ENCODE results near the gene CXCL12. TPM values are rescaled to one million over a fixed set of nuclear protein-coding genes. Genes with fewer than 3 reads are reported as not detected.

CXCL12 gene
- total RNA-seq: 50.3 TPM

GRCh38 chr10:44385026-44385695, at the start of gene CXCL12:
Gene CXCL12, minus strand, starts transcription at chr10:44385097. Its CDS starts 92 bp downstream, at chr10:44385005.
- DNase-seq (ENCODE audit: low spot score) (peak; percentile 55), ATAC-seq (peak; percentile 39)

- ATAC-seq: no peak
- no peak for DNase-seq (ENCODE audit: low spot score)
These were observed 42.6 kb upstream of the CXCL12 start for GRCh38 chr10:44427479-44427878.

GRCh38 chr10:44427037-44427436, 42.1 kb upstream of the CXCL12 start:
- no peak for ATAC-seq
- no peak for DNase-seq (ENCODE audit: low spot score)

GRCh38 chr10:44426247-44427034, 41.5 kb upstream of the CXCL12 start:
- DNase-seq (ENCODE audit: low spot score) (no peak), ATAC-seq (no peak)

DNA sequence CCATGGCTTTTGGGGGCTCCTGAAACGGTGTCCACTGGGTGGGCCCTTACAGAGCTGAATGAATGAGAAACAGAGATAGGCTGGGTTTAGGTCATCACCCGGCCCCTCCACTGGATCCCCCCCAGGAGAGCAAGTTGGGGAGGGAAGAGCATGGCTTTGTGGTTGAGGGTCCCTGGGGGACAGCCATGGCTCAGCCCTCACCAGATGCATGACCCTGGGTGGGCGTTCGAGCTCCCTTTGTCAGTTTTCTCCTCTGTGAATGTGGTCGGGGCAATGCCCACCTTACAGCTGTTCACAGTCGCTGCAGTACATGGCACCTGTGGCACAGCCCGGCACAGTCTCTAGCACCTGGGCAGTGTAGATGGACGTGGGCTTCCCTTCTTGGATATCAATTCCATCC, 40.6 kb upstream of the CXCL12 start:
- ATAC-seq: no peak
- DNase-seq (ENCODE audit: low spot score): no peak

- ATAC-seq: no peak
These were observed 40.1 kb upstream of the CXCL12 start for GRCh38 chr10:44424957-44425356.

GRCh38 chr10:44424298-44424697, 39.4 kb upstream of the CXCL12 start:
- ATAC-seq (no peak), DNase-seq (ENCODE audit: low spot score) (no peak)

More at GRCh38 chr10:44424957-44425356, 40.1 kb upstream of the CXCL12 start:
- DNase-seq (ENCODE audit: low spot score): no peak

DNA sequence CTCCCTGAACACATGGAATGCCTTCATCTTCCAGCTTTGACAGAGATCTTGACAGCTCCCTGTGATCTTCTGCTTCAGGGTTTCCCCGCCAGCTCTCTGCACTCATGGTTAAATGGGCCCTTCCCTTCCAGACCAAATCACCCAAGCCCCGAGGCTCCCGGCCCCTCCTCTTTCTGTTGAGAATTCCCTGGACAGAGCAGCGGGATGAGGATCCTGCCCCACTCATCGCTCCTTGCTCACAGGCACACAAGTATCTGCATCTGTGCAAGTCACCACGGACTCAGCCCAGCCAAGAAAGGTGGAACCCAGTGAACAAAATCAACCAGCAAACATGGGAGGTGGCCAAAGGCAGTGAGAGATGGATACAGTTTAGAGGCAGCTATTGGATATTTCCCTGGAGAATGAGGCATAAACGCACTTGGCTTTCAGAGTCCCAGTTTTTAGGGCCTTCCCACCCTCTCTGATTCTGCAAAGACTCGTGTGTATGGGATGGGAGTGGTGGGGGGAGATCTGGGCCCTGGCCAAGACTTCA, 37.7 kb upstream of the CXCL12 start:
- ATAC-seq: no peak
- DNase-seq (ENCODE audit: low spot score): no peak

GRCh38 chr10:44422153-44422552, 37.3 kb upstream of the CXCL12 start:
- DNase-seq (ENCODE audit: low spot score) (no peak), ATAC-seq (no peak)

DNA sequence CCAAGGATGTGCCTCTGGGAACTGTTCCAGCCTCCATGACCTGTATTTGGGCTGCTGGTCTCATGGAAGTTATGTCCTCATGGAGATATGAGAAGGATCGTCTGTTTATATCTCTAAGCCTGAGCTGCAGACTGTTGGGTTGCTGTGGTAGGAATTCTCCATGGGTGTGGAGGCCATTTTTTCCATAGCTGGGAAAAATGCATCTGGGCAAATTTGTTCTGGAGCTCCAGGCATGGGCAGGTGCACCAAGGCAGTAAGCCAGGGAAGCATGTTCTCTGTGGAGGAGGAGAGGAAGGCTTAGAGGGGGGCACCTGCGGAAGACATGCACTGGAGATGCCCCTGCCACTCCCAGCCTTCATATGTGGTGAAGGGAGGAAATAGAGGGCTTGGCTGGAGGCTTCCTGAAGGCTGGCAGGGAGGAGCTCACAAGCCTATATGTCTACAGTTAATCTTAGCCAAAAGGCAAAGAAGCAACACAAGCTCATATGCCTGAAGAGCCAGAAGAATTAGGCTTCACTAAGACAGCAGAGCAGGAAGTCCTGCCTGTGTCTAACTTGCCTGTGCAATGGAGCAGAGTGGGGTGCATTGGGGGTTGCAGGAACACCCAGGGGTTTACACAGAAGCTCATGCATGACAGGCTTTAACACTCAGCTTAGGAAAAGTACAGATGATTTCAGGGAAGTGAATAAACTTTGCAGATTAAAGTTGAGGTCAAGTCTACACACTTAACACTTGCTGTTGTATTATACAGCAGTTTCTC, 35.1 kb upstream of the CXCL12 start:
- ATAC-seq: no peak
- DNase-seq (ENCODE audit: low spot score): no peak

DNA sequence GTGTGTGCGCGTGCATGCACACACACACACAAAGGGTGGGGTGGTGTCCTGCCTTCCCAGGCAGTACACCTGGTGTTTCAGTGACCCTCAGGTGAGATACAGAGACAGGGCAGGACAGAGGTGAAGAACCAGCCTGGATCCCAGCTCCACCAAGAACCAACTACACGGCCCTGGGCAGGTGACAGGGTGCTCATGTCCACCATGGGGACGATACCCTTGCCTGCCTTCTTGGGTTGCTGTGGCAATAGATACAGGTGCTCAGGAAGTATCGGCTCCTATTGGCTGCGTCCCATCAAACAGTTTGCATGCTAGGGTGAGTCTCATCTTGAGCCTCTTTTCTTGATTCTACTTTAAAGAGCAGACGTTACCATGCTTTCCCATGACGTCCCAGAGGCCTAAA, 33.7 kb upstream of the CXCL12 start:
- ATAC-seq (no peak), DNase-seq (ENCODE audit: low spot score) (no peak)

DNA sequence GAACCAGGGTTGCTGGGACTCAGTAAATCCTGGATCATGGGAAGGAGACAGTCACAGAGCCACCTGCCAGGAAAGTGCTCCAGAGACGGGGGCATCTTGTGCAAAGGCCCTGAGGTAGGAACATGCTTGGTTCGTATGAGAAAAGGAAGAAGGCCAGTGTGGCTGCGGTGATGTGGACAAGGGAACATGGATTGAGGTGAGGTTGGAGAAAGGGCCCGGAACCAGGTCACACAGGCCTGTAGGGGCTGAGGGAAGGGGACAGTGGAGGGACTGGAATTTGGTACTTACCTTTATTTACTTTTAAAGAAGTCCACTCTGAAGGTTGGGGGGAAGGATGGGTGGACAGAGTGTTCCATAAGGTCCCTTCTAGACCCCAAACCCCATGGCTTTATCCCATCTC, 32.9 kb upstream of the CXCL12 start:
- DNase-seq (ENCODE audit: low spot score): no peak

GRCh38 chr10:44416936-44417335, 32.0 kb upstream of the CXCL12 start:
- no peak for ATAC-seq
- no peak for DNase-seq (ENCODE audit: low spot score)

More for the DNA sequence above, 32.9 kb upstream of the CXCL12 start:
- no peak for ATAC-seq

GRCh38 chr10:44416021-44416771, 31.3 kb upstream of the CXCL12 start:
- ATAC-seq (peak; percentile 19), DNase-seq (ENCODE audit: low spot score) (no peak)

DNA sequence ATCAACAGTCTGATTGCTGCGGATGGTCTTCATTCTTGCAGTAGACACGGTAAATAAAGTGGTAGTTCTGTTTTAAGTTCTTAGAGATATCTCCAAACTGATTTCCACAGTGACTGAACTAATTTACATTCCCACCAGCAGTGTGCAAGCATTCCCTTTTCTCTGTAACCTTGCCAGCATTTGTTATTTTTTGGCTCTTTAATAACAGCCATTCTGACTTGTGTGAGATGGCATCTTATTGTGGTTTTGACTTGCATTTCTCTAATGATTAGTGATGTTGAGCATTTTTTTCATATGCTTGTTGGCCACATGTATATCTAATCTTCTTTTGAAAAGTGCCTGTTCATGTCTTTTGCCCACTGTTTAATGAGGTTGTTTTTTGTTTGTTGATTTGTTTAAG, 30.2 kb upstream of the CXCL12 start:
- ATAC-seq (no peak), DNase-seq (ENCODE audit: low spot score) (no peak)

GRCh38 chr10:44413416-44413815, 28.5 kb upstream of the CXCL12 start:
- ATAC-seq (no peak), DNase-seq (ENCODE audit: low spot score) (no peak)

- DNase-seq (ENCODE audit: low spot score): no peak
- ATAC-seq: no peak
These were observed 26.4 kb upstream of the CXCL12 start for GRCh38 chr10:44411251-44411650.

DNA sequence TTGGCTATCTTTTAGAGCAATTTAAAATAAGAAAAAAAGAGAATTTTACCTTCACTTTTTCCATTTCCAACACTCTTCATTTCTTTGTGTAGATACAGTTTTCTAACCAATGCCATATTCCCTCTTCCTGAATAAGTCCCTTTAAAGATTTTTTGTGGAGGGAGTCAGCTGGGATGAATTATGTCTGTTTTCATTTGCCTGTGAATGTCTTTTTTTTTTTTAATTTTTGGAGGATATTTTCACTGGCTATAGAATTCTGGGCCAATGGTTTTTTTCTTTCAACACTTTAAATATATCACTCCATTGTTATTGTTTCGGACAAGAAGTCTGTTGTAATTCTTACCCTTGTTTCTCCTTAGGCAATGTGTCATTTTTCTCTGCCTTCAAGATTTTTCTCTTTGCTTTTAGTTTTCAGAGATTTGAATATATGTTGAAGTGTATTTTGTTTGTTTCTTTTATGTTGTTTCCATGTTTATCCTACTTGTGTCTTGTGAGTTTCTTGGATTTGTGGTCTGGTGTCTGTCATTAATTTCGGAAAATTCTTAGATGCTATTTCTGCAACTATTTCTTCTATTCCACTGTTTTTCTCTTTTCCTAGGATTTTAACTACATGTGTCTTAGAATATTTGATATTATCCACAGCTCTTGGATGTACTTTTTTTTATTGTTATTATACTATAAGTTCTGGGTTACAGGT, 20.0 kb upstream of the CXCL12 start:
- ATAC-seq (no peak), DNase-seq (ENCODE audit: low spot score) (no peak)

DNA sequence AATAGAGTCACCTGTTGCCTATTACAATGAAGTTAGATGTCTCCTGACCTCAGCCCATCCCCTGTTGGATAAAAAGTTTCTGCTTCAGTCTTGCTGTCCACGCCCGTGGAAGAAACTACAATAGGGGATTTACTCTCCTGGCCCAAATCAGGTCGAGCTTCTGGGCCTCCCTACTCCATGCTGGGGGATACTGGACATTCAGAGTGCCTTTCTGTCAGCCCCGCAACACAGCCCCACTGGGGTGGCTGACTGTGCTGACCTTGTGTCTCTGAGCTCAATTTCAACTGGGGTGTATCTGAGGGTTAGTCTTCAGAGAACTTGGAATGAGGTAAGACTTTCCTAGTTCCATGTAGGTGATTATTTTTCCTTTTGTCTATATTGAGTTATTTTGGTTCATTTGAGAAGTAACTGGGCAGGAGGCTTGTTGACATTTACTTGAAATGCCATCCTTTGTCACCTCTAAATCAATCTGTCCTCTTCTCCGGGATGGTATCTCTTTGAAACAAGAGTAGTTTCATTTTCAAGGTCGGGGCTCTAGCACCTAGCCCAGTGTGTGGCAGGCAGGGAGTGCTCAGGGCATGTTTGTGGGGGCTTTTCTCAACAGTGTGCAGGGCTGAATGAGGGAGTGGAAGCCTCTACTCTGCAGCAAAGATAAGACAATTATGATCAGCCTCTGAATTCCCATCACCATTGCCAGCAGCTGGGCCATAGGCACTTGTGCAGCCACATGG, 17.7 kb upstream of the CXCL12 start:
- no peak for ATAC-seq
- no peak for DNase-seq (ENCODE audit: low spot score)

Measured in left lobe of liver (tissue), 2 donors.